Prostate gland (tissue), 2 donors: ENCODE data around the gene GOLGA1. TPM values are rescaled to one million over a fixed set of nuclear protein-coding genes. Genes with fewer than 3 reads are reported as not detected.
"Not testable (repeated sequence)": the region's sequence is repeated elsewhere in the genome, so short reads cannot be mapped to it uniquely, and the experiment has no call there.

Experiments used
- DNase-seq: peaks from one replicate; pipeline ENCODE4 v3.0.0-alpha.2; 2019; ENCODE audit warnings: low spot score
- H3K27ac ChIP-seq, 2 donors: fragments of 200-600 bp; sonication (generic); 2 replicates each; pipeline ENCODE4 v1.5.1; 2017 to 2019
- H3K27me3 ChIP-seq: fragments of 200-600 bp; sonication (generic); replicated peaks from 2 replicates; pipeline ENCODE4 v1.5.1; 2019; ENCODE audit not compliant: insufficient read depth
- H3K36me3 ChIP-seq, 2 donors: fragments of 200-600 bp; sonication (generic); 1 replicate in 1 of 2; 2 replicates in 1 of 2; pipeline versions ENCODE4 v1.5.1 to v1.8.1; 2017 to 2019
- H3K4me1 ChIP-seq: fragments of 200-600 bp; sonication (generic); replicated peaks from 2 replicates; pipeline ENCODE4 v1.5.1; 2019
- H3K4me3 ChIP-seq, 2 donors: fragments of 200-600 bp; sonication (generic); 2 replicates each; pipeline ENCODE4 v1.5.1; 2017 to 2019
- H3K9me3 ChIP-seq: fragments of 200-600 bp; sonication (generic); 2 replicates; pipeline ENCODE4 v1.5.1; 2017
- CTCF ChIP-seq, 4 experiments: fragments of 200-600 bp in 2 of 4; fragments of 450-650 bp in 2 of 4; sonication (generic) in 2 of 4; IDR thresholded peaks; 1 replicate in 3 of 4; 2 replicates in 1 of 4; pipeline ENCODE4 v1.5.1; 2016 to 2019; ENCODE audit warnings: antibody characterized with exemption in 4 of 4, mild to moderate bottlenecking in 2 of 4, moderate library complexity in 2 of 4
- POLR2A ChIP-seq: fragments of 450-650 bp; IDR thresholded peaks from one replicate; pipeline ENCODE4 v1.6.1; 2016; ENCODE audit warnings: antibody characterized with exemption, mild to moderate bottlenecking
- POLR2AphosphoS5 ChIP-seq: sonication (generic); formaldehyde crosslinking; IDR thresholded peaks from one replicate; pipeline ENCODE4 v1.6.1; 2017; ENCODE audit warnings: antibody characterized with exemption
- WGBS: methylation state at CpG from one replicate; pipeline ENCODE4 v1.1.5; 2018; 5-methylcytosine and 5-hydroxymethylcytosine counted together
- intact Hi-C: fragments of 100-400 bp; cut with DNase I; formaldehyde crosslinking; loops from one replicate; pipeline ENCODE4 v1.14.2; 2022
- total RNA-seq, 2 donors: library from RNA; depleted of rRNA; stranded (reverse); fragments of >200 nt; gene quantifications; one replicate each; pipeline ENCODE4 v1.1.0, GENCODE V29; 2016

Gene GOLGA1
- total RNA-seq, 2 donors from 2014 or later: 12.5 to 28.3 TPM

- Histone ChIP-seq H3K27me3 (no peaks in the 10 kb centered on the region), H3K36me3 (no peaks in the 10 kb centered on the region), H3K9me3 (no peaks in the 10 kb centered on the region), H3K27ac (no peak overlapping the region), H3K4me3 (no peak overlapping the region), H3K4me1 (no peaks in the 10 kb centered on the region)
- no peak for DNase-seq
- intact Hi-C loops: no loop called here
- TF ChIP-seq POLR2A (no peak), CTCF (IDR thresholded peaks at IDR 0.05) (peak in 1 of 4 experiments; percentile 17)
- 71% methylated on average over 14 of the region's 18 CpGs for WGBS
Measured at GRCh38 chr9:124840300-124840833, 100.5 kb downstream of the GOLGA1 start.

- H3K27ac ChIP-seq: no peak overlapping the region
- no peaks in the 10 kb centered on the region for H3K27me3 ChIP-seq
- 75% methylated on average over 9 of the region's 12 CpGs for WGBS
- H3K9me3 ChIP-seq: no peaks in the 10 kb centered on the region
- no peak overlapping the region for H3K4me3 ChIP-seq
- intact Hi-C loops: no loop called here
- H3K36me3 ChIP-seq: no peaks in the 10 kb centered on the region
- no peak for TF ChIP-seq POLR2A
- TF ChIP-seq CTCF (IDR thresholded peaks at IDR 0.05): peak in 1 of 4 experiments; percentile 51
- no peak for TF ChIP-seq POLR2AphosphoS5
- H3K4me1 ChIP-seq: no peaks in the 10 kb centered on the region
- no peak for DNase-seq
Measured at GRCh38 chr9:124839612-124840299, 101.1 kb downstream of the GOLGA1 start.

- H3K36me3 ChIP-seq, H3K9me3 ChIP-seq, intact Hi-C loops, DNase-seq, H3K4me3 ChIP-seq, H3K4me1 ChIP-seq, H3K27me3 ChIP-seq, H3K27ac ChIP-seq: not testable (repeated sequence)
- WGBS: 89% methylated on average over 17 of the region's 52 CpGs
Measured at GRCh38 chr9:124838567-124839275, 102.2 kb downstream of the GOLGA1 start.

- H3K9me3 ChIP-seq, H3K27ac ChIP-seq, H3K36me3 ChIP-seq, H3K4me3 ChIP-seq, DNase-seq, intact Hi-C loops, H3K4me1 ChIP-seq, H3K27me3 ChIP-seq: not testable (repeated sequence)
- 85% methylated on average over 5 of the region's 5 CpGs for WGBS
Measured at GRCh38 chr9:124838132-124838531, 102.8 kb downstream of the GOLGA1 start.

- H3K4me3 ChIP-seq: no peak overlapping the region
- 49% methylated on average over 13 of the region's 13 CpGs for WGBS
- intact Hi-C loops: no loop called here
- no peaks in the 10 kb centered on the region for H3K36me3 ChIP-seq
- no peaks in the 10 kb centered on the region for H3K9me3 ChIP-seq
- no peaks in the 10 kb centered on the region for H3K4me1 ChIP-seq
- H3K27me3 ChIP-seq: no peaks in the 10 kb centered on the region
- peak; percentile 44 for DNase-seq
- TF ChIP-seq CTCF (IDR thresholded peaks at IDR 0.05) (no peak), POLR2A (no peak), POLR2AphosphoS5 (no peak)
- H3K27ac ChIP-seq: no peak overlapping the region
Measured at GRCh38 chr9:124835026-124835557, 105.8 kb downstream of the GOLGA1 start.
